Gastrocnemius medialis (tissue), 4 donors: ENCODE data around the gene PIP4K2A. TPM values are rescaled to one million over a fixed set of nuclear protein-coding genes. Genes with fewer than 3 reads are reported as not detected.

Source experiments
- ATAC-seq, 2 donors: fragments of 150-250 bp; one replicate each; pipeline ENCODE4 v1.9.1; 2016
- DNase-seq, 2 donors: peaks; one replicate each; pipeline ENCODE4 v3.0.0-alpha.2; 2019
- H3K27ac ChIP-seq, 4 donors: fragments of 200-600 bp; sonication (generic); 1 replicate in 1 of 4; 2 replicates in 3 of 4; pipeline ENCODE4 v1.5.1; 2016 to 2018; ENCODE audit warnings: mild to moderate bottlenecking in 2 of 4, moderate library complexity in 1 of 4
- H3K27me3 ChIP-seq, 3 donors: fragments of 200-600 bp; sonication (generic) in 2 of 3; 1 replicate in 1 of 3; 2 replicates in 2 of 3; pipeline versions ENCODE4 v1.5.1 to v1.6.0; 2016 to 2019; ENCODE audit warnings: mild to moderate bottlenecking in 1 of 3, moderate library complexity in 1 of 3
- H3K36me3 ChIP-seq, 2 donors: fragments of 200-600 bp; sonication (generic) in 1 of 2; one replicate each; pipeline ENCODE4 v1.5.1; 2017 to 2018
- H3K4me1 ChIP-seq, 2 donors: fragments of 200-600 bp; sonication (generic) in 1 of 2; one replicate each; pipeline ENCODE4 v1.5.1; 2016 to 2017; ENCODE audit warnings: mild to moderate bottlenecking in 2 of 2
- H3K4me3 ChIP-seq, 4 donors: fragments of 200-600 bp; sonication (generic) in 3 of 4; 1 replicate in 1 of 4; 2 replicates in 3 of 4; pipeline ENCODE4 v1.5.1; 2016 to 2019; ENCODE audit warnings: mild to moderate bottlenecking in 2 of 4
- H3K9me3 ChIP-seq, 3 donors: fragments of 200-600 bp; sonication (generic) in 2 of 3; 1 replicate in 1 of 3; 2 replicates in 2 of 3; pipeline ENCODE4 v1.5.1; 2016 to 2019
- POLR2A ChIP-seq, 2 donors: fragments of 450-650 bp; IDR thresholded peaks; one replicate each; pipeline ENCODE4 v1.6.1; 2017; ENCODE audit warnings: antibody characterized with exemption in 2 of 2, mild to moderate bottlenecking in 2 of 2, moderate library complexity in 2 of 2
- in situ Hi-C, 4 donors: fragments of 200-750 bp; cut with MboI; loops; one replicate each; pipeline versions ENCODE4 v1.15.0 to v1.8.0; 2017; ENCODE audit warnings: low sequenced_read_pairs in 4 of 4
- intact Hi-C: fragments of 100-400 bp; cut with DNase I; formaldehyde crosslinking; loops from one replicate; pipeline ENCODE4 v1.15.1; 2023; ENCODE audit warnings: low total_unique reads
- total RNA-seq, 4 donors: library from RNA; depleted of rRNA; stranded (reverse); fragments of >200 nt; gene quantifications; one replicate each; pipeline versions ENCODE4 v1.1.0 to v1.2.3, GENCODE V29; 2016
- TF ChIP-seq, protein P1 (sequence below), 5 experiments: fragments of 450-650 bp in 3 of 5; fragments of 200-600 bp in 2 of 5; sonication (generic) in 2 of 5; IDR thresholded peaks in 4 of 5; conservative IDR thresholded peaks in 1 of 5; 1 replicate in 4 of 5; 2 replicates in 1 of 5; pipeline ENCODE4 v1.5.1; 2016 to 2019; ENCODE audit warnings: antibody characterized with exemption in 5 of 5, mild to moderate bottlenecking in 3 of 5, moderate library complexity in 3 of 5

PIP4K2A gene
- total RNA-seq, 4 donors from 2014 or later: 3.9 to 7.5 (median 4.7) TPM

GRCh38 chr10:22613011-22613410 lies 101.4 kb downstream of the PIP4K2A start:
- H3K9me3 ChIP-seq: no peaks in the 10 kb centered on the region
- no peaks in the 10 kb centered on the region for H3K27me3 ChIP-seq
- no peak overlapping the region for H3K4me3 ChIP-seq
- no peaks in the 10 kb centered on the region for H3K36me3 ChIP-seq
- peaks cover 5 to 10% of the 10 kb centered on the region in 2 donors for H3K4me1 ChIP-seq
- ATAC-seq: no peak
- in situ Hi-C loops: no loop called here
- no peak overlapping the region for H3K27ac ChIP-seq
- intact Hi-C loops: no loop called here
- DNase-seq: no peak
- TF ChIP-seq, protein P1, sequence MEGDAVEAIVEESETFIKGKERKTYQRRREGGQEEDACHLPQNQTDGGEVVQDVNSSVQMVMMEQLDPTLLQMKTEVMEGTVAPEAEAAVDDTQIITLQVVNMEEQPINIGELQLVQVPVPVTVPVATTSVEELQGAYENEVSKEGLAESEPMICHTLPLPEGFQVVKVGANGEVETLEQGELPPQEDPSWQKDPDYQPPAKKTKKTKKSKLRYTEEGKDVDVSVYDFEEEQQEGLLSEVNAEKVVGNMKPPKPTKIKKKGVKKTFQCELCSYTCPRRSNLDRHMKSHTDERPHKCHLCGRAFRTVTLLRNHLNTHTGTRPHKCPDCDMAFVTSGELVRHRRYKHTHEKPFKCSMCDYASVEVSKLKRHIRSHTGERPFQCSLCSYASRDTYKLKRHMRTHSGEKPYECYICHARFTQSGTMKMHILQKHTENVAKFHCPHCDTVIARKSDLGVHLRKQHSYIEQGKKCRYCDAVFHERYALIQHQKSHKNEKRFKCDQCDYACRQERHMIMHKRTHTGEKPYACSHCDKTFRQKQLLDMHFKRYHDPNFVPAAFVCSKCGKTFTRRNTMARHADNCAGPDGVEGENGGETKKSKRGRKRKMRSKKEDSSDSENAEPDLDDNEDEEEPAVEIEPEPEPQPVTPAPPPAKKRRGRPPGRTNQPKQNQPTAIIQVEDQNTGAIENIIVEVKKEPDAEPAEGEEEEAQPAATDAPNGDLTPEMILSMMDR (IDR thresholded peaks at IDR 0.05 in 4 of 5, conservative IDR thresholded peaks at IDR 0.05 in 1 of 5): no peak
- TF ChIP-seq POLR2A (IDR thresholded peaks at IDR 0.05): no peak

DNA sequence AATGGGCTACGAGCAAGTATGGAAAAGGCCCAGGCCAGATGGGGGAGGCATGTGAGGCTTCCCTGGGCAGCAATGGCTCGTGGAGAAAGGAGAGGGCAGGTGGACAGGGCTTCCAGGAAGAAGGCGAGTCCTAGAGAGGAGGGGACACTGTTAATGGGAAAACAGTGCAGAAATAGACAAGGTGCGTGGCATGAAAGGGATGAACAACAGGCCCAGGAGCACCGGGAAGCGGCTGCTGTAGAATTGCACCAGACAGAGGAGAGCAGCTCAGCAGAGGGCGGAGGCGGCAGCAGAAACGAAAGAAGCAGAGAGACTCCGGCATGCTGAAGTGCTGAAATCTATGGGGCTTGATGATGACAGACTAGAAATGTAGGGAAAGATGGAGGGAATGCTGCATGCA lies 102.1 kb downstream of the PIP4K2A start:
- Histone ChIP-seq H3K4me1 (peaks cover 0 to 10% of the 10 kb centered on the region in 2 donors), H3K27ac (no peak overlapping the region), H3K9me3 (no peaks in the 10 kb centered on the region), H3K27me3 (no peaks in the 10 kb centered on the region), H3K36me3 (no peaks in the 10 kb centered on the region), H3K4me3 (no peak overlapping the region)
- intact Hi-C loops: no loop called here
- ATAC-seq (no peak), DNase-seq (no peak)
- in situ Hi-C loops: no loop called here
- TF ChIP-seq POLR2A (IDR thresholded peaks at IDR 0.05): no peak
- TF ChIP-seq, protein P1 (IDR thresholded peaks at IDR 0.05 in 4 of 5, conservative IDR thresholded peaks at IDR 0.05 in 1 of 5): no peak

DNA sequence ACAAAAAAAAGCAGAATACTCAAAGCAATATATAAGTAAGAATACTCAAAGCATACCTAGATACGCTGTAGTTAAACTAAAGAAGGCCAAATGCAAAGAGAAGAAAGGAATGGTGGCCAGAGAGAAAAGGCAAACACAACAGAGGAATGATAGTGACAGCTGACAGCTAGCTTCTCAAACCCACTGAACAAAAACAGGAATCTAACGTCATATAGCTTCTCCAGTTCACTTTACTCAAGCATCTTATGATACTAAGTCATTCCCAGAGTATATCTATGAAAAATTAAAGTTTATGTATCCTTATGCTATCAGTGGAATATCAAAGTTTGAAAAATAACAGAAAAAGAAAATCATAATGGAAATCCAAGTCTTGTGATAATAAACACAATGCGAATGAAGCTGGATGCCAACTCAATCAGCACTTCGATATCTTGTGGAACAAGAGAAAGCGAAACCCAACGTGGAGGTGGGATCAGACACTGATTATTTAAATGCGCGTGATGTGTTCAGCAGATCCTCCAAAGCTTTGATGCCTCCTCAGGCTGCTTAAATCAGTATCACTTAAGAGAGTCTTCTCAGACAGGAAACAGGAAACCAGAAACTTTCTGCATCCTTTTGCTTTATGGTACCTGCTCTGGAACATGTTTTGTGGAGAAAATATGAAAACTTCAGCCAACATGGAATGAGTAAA lies 102.8 kb downstream of the PIP4K2A start:
- TF ChIP-seq POLR2A (IDR thresholded peaks at IDR 0.05): no peak
- TF ChIP-seq, protein P1 (IDR thresholded peaks at IDR 0.05 in 4 of 5, conservative IDR thresholded peaks at IDR 0.05 in 1 of 5): no peak
- H3K27me3 ChIP-seq: no peaks in the 10 kb centered on the region
- no peak overlapping the region for H3K27ac ChIP-seq
- in situ Hi-C loops: no loop called here
- DNase-seq (no peak), ATAC-seq (no peak)
- no peaks in the 10 kb centered on the region for H3K9me3 ChIP-seq
- intact Hi-C loops: no loop called here
- peaks cover 0 to 10% of the 10 kb centered on the region in 2 donors for H3K4me1 ChIP-seq
- H3K4me3 ChIP-seq: no peak overlapping the region
- no peaks in the 10 kb centered on the region for H3K36me3 ChIP-seq

GRCh38 chr10:22610610-22611009 lies 103.8 kb downstream of the PIP4K2A start:
- peaks cover 0 to 6% of the 10 kb centered on the region in 2 donors for H3K4me1 ChIP-seq
- in situ Hi-C loops: no loop called here
- ATAC-seq (no peak), DNase-seq (no peak)
- no peak overlapping the region for H3K4me3 ChIP-seq
- H3K27me3 ChIP-seq: no peaks in the 10 kb centered on the region
- H3K27ac ChIP-seq: no peak overlapping the region
- no peaks in the 10 kb centered on the region for H3K9me3 ChIP-seq
- intact Hi-C loops: no loop called here
- no peaks in the 10 kb centered on the region for H3K36me3 ChIP-seq
- TF ChIP-seq POLR2A (IDR thresholded peaks at IDR 0.05): no peak
- TF ChIP-seq, protein P1 (IDR thresholded peaks at IDR 0.05 in 4 of 5, conservative IDR thresholded peaks at IDR 0.05 in 1 of 5): no peak
